Cerebellar nuclear complex (tissue), 1 donor: ENCODE data around the gene USP9Y.
"Not testable (repeated sequence)": the region's sequence is repeated elsewhere in the genome, so short reads cannot be mapped to it uniquely, and the experiment has no call there.

Experiments used
- DNase-seq, 2 experiments: peaks; one replicate each; lab custom pipeline; 2025; lab: John Stamatoyannopoulos, UW

USP9Y gene, protein sequence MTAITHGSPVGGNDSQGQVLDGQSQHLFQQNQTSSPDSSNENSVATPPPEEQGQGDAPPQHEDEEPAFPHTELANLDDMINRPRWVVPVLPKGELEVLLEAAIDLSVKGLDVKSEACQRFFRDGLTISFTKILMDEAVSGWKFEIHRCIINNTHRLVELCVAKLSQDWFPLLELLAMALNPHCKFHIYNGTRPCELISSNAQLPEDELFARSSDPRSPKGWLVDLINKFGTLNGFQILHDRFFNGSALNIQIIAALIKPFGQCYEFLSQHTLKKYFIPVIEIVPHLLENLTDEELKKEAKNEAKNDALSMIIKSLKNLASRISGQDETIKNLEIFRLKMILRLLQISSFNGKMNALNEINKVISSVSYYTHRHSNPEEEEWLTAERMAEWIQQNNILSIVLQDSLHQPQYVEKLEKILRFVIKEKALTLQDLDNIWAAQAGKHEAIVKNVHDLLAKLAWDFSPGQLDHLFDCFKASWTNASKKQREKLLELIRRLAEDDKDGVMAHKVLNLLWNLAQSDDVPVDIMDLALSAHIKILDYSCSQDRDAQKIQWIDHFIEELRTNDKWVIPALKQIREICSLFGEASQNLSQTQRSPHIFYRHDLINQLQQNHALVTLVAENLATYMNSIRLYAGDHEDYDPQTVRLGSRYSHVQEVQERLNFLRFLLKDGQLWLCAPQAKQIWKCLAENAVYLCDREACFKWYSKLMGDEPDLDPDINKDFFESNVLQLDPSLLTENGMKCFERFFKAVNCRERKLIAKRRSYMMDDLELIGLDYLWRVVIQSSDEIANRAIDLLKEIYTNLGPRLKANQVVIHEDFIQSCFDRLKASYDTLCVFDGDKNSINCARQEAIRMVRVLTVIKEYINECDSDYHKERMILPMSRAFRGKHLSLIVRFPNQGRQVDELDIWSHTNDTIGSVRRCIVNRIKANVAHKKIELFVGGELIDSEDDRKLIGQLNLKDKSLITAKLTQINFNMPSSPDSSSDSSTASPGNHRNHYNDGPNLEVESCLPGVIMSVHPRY (N-terminal part only)

GRCh38 chrY:12701181-12701695, at the start of gene USP9Y:
Gene USP9Y (plus strand): TSS chrY:12701231. CDS start chrY:12709448, 8,217 bp downstream.
- no peak for DNase-seq

DNA sequence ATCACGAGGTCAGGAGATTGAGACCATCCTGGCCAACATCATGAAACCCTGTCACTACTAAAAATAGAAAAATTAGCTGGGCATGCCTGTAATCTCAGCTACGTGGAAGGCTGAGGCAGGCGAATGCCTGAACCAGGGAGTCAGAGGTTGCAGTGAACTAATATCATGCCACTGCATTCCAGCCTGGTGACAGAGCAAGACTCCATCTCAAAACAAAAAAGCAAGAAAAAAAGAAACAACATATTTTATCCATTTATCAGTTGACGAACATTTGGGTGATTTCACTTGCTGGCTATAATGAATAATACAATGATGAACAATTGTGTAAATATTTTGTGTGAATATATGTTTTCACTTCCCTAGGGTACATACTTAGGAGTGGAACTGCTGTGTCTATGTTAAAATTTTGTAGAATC, 49.4 kb upstream of the USP9Y start:
- no peak for DNase-seq

DNA sequence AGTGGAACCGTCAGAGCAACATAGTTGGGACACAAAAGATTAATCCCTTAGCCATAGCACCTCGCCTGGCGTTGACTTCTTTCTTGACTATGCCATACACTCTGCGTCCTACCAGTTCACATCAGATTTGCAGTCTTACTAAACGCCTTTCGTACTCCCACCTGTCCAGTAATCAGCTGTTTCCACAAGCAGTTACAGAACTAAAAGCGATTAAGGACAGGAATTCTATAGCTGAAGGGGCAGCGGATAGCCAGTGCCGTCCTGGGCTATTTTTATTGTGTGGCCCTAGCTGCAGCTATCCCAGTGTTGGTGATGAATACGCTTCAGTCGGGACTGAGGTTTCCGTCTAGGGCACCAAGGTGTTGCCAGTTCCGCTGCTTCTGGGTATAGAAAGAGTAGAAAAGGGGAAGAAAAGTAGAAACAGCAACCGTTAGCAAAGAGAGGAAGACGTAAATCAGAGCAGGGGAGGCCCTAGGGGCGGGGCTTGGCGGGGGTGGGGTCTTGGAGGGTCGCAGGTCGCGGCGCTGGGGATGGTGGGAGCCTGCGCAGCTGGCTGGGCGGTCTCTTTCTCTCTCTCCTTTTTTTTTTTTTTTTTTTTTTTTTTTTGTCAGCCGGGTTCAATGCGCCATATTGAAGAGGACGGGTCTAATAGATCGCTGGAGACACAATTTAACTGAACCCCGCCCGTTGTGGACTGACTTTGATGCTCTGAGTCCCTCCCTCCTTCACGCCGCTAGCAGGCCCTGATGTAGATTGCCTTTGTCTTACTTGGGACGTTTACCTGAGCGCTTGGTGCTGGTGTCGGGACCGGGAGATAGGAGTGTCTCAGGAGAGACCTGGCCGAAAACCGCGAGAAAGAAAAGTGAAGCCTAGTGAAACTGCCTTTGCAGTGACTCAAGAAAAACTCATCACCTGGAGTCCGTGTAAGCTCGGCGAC, 39.0 kb upstream of the USP9Y start:
- DNase-seq, result no peak

DNA sequence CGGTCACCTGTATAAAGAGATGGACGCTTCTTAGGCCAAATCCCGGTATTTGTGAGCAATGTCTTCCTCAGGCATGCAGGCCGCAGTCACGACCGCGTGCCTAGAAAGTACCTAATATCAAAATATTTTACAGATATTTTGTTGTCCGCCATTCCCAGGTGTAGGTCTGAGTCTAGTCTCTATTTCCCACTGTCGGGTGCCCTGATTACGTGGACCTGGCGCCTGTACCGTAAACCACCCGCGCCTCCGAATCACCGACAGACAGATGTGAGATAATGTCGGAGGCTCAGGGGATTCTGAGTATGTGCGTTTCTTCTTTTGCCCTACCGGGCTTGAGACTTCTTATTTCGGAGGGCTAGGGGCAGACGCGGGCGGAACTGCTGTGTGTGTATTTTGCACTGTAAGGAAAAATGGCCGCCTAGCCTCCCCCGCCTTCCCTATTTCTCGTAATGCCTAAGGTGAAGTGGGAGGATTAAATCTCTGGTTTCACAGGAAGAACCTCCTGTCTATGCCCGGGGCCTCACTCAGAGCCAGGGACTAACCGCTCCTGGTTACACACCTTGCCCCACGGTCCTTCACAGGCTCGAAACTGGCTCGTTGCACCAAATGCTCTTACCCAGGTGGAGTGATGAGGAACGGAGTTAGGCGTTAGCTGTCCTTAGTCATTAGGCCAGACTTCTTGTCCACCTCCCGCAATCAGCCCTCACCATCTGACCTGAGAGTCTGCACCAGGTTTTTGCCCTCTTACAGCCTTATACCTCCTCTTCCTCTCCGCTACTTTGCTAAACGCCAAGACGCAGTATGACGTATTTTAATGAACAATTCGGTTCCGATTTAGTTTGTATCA, 38.1 kb upstream of the USP9Y start:
- DNase-seq, result no peak

DNA sequence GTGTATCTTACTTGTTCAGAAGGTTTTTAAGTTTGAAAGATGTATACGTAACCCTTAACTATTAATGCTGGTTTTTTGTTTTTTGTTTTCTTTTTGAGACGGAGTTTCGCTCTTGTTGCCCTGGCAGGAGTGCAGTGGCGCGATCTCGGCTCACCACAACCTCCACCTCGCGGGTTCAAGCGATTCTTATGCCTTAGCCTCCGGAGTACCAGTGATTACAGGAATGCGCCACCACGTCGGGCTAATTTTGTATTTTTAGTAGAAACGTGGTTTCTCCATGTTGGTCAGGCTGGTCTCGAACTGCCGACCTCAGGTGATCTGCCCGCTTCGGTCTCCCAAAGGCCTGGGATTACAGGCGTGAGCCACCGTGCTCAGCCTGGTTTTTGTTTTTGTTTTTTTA, 37.2 kb upstream of the USP9Y start:
- DNase-seq, result not testable (repeated sequence)

DNA sequence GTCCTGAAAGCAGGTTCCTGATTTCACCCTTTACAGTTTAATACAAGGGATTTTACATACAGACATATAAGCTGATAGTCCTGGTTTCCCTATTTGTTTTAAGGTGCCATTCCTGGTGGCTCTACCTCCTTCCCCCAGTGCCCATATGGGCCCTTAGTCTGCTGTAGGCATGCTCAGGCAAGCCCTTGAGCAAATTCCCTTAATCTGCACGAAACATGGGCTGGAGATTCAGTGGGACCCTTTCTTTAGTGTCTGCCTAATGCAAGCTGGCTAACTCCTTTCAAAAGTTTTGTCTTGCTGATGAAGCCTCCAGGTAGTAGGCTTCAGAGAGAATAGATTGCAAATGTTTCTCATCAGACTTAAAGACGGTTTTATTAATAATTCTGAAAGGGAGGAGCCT, 22.9 kb upstream of the USP9Y start:
- DNase-seq, result no peak

DNA sequence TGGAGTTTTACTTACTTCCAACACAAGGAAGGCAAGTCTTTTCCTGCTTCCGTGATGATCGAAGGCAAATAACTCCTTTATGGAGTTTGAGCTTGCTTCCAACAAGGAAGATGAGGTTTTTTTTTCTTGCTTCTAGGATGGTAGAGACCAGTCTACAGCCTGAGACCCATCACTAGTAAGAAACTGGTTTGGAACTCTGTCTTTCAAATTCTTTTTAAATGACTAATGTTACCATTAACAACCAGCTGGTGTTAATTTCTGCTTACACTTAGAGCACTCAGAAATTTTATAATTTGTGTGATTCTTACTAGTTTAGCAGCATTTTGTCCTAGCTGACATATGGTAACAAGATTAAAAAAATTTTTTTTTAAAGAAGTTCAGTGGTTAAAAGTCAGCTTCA, 19.5 kb upstream of the USP9Y start:
- no peak for DNase-seq

- no peak for DNase-seq
Observed at GRCh38 chrY:12688337-12688736, 12.7 kb upstream of the USP9Y start.

GRCh38 chrY:12700087-12700486, 944 bp upstream of the USP9Y start:
- DNase-seq, result no peak

DNA sequence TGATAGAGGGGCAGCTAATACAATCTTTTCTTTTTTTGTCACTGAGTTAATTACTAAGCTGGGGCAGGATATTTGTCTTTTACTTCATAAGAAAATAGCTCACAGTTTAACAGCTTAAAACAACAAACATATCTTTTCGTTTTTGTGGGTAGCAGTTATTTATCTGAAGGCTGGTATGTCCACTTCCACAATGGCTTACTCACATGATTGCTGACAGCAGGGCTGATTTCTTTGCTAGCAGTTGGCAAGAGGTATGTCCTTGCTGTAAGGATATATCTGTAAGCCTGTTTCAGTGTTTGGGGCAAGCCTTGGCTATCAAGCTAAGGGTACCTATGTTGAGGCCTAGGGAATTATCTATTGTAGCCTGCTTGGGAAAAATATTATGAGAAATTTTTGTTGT, 1.1 kb downstream of the USP9Y start:
- DNase-seq, result no peak

- DNase-seq, result no peak
Observed at GRCh38 chrY:12710460-12710859, 9.4 kb downstream of the USP9Y start.

DNA sequence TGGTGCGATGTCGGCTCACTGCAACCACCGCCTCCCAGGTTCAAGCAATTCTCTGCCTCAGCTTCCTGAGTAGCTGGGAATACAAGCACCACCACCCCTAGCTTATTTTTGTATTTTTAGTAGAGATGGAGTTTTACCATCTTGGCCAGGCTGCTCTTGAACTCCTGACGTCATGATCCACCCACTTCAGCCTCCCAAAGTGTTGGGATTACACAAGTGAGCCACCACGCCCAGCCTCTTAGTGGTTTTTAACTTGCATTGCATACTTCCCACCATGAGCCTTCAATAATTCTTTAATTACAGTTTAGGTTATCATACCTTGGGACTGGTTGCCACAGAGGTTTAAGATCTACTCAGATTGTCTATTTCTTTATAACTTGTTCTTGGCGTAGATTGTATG, 14.3 kb downstream of the USP9Y start:
- DNase-seq, result no peak

DNA sequence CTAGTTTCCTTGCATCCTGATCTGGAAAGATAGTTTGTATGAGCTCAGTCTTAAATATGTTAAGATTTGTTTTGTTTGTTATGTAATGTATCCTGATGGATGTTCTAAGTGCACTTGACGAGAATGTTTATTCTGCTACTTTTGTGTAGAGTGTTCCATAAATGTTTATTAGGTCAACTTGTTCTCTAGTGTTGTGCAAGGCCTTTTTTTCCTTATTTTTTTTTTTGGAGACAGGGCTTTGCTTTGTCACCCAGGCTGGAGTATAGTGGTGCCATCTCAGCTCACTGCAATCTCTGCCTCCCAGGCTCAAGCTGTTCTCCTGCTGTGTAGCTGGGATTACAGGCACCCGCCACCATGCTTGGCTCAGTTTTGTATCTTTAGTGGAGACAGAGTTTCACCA, 28.7 kb downstream of the USP9Y start:
- no peak for DNase-seq

- DNase-seq, result no peak
Observed at GRCh38 chrY:12733625-12734024, 32.6 kb downstream of the USP9Y start.

DNA sequence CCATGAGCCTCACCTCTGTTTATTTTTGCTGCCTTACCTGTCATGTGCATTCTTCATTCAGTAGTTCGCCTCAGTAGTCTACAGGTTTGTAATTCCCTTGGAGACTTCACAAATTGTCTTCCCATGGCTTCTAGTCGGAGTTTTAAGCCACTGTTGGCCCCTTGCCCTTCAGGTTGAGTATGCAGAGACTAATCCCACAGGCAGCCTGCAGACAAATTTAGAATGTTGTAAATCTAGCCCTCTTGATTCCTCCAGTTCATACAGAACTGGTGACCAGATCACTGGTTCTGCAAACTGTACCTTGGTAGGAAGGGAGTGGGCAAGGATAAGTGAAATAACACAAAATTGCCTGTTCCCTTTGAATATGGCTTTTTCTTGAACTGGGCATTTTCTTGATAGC, 33.0 kb downstream of the USP9Y start:
- DNase-seq, result no peak

GRCh38 chrY:12741414-12741813, 40.4 kb downstream of the USP9Y start:
- no peak for DNase-seq

DNA sequence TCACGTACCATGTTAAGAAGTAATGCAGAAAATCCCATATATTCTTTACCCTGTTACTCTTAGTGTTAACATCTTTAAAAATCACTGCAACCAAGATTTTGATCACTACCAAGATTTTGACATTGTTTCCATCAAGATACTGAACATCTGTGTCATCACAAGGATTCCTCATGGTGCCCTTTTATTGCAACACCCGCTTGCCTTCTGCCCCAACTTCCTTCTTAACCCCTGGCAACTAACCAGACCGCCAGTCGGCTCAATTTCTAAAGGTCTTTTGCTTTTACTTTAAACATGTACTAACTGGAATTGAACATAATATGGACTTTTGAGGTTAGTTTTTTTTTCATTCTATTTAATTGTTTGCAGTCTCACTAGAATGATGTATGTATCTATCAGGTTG, 41.7 kb downstream of the USP9Y start:
- DNase-seq, result no peak

DNA sequence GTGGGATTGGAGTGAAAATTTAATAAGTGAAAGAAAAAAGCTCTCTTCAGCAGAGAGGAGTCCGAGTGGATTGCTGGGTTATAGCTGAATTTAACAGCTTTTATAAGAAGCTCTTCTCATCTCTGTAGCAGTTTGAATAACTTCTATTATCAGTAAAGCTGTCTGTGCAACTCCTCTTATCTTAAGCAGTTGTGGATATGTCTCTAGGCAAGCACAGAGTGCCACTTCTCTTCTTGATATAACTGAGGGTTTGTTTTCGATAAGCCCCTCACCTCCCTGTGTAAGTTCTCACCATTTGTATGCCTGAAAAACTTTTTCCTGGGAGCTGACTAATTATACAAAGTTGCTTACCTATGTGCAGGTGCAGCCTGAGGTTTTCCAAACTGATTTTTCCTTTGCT, 43.1 kb downstream of the USP9Y start:
- no peak for DNase-seq

DNA sequence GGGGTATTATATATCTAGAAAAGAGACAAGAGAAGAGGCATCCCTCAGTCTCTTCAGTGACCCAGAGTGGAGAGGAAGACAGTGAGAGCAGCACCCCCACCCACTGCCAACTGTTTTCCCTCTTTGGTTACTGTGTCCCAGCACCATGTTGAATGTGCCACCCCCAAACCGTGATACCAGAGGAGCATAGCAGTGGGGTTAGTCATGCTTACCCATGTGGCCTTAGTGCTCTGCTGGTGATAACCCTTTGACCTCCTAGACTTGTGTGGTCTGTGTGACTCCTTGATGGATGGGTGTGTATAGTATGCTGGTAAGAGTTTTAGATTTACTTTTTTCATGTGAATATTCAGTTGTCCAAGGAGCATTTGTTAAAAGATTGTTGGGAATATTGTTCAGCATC, 48.3 kb downstream of the USP9Y start:
- DNase-seq, result no peak

DNA sequence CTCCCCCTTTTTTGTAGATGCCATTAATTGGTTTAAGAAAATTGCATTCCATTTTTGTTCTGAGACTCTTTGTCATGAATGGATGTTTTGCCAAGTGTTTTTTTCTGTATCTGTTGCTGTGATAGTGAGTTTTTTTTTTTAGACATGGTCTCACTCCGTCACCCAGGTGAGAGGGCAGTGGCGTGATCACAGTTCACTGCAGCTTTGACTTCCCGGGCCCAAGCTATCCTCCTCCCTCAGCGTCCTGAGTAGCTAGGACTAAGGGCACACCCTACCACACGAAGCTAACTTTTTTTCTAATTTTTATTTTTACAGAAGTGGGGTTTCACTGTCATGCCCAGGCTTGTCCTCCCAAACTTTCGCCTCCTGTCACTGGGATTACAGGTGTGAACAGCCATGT, 51.8 kb downstream of the USP9Y start:
- no peak for DNase-seq

DNA sequence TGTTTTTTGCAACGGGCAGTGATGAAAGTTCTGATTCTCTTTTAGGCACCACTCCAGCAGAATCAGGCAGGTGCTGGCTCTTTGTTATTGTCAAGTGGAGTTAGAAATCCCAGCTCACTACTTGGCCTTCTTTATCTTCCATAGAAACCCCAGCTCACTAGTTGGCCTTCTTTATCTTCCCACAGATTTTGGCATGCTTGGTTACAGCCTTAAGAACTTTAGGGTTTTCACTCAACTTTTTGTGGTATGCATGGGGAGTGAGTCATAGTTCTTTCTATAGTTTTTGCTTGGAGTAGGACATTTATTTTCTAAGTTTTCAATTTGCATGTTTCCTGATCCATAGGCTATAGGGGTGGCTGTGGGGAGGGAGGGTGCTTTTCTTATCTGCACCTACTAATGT, 55.0 kb downstream of the USP9Y start:
- DNase-seq, result no peak
